Transverse colon (tissue), 4 donors: ENCODE data around the gene PRXL2C.

ENCODE experiments used
- EP300 ChIP-seq: sonication (generic); formaldehyde crosslinking; IDR thresholded peaks from one replicate; pipeline ENCODE4 v1.6.1; 2017; ENCODE audit warnings: antibody characterized with exemption, low read depth
- POLR2AphosphoS5 ChIP-seq, 3 donors: sonication (generic); formaldehyde crosslinking; IDR thresholded peaks; one replicate each; pipeline ENCODE4 v1.6.1; 2016; ENCODE audit warnings: antibody characterized with exemption in 3 of 3
- TF ChIP-seq, protein P1 (sequence below), 5 experiments: fragments of 200-600 bp in 3 of 5; fragments of 450-650 bp in 2 of 5; sonication (generic) in 3 of 5; IDR thresholded peaks; 1 replicate in 2 of 5; 2 replicates in 3 of 5; pipeline ENCODE4 v1.5.1; 2016 to 2017; ENCODE audit warnings: antibody characterized with exemption in 5 of 5, inconsistent platforms in 3 of 5, mild to moderate bottlenecking in 2 of 5, moderate library complexity in 1 of 5

DNA sequence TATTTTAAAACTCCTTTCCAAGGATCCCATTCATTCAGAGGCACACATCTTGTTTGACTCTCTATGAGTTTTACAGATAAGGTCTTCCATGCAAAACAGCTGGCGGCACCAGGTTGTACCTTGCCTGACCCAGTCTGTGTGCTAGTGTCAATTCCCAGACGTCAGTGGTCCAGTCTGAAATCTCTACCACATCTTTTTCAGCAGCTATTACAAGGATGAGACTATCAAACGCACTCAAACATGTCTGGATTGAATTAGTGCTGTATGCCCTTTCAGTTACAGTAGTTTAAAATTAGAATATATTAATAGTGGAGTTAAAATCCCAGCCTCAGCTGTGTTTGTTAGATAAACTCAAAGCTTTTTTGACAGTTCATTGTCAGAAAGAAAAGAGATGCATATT lies 47.1 kb downstream of the PRXL2C start:
- TF ChIP-seq, protein P1, sequence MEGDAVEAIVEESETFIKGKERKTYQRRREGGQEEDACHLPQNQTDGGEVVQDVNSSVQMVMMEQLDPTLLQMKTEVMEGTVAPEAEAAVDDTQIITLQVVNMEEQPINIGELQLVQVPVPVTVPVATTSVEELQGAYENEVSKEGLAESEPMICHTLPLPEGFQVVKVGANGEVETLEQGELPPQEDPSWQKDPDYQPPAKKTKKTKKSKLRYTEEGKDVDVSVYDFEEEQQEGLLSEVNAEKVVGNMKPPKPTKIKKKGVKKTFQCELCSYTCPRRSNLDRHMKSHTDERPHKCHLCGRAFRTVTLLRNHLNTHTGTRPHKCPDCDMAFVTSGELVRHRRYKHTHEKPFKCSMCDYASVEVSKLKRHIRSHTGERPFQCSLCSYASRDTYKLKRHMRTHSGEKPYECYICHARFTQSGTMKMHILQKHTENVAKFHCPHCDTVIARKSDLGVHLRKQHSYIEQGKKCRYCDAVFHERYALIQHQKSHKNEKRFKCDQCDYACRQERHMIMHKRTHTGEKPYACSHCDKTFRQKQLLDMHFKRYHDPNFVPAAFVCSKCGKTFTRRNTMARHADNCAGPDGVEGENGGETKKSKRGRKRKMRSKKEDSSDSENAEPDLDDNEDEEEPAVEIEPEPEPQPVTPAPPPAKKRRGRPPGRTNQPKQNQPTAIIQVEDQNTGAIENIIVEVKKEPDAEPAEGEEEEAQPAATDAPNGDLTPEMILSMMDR (IDR thresholded peaks at IDR 0.05) = no peak
- TF ChIP-seq POLR2AphosphoS5 (IDR thresholded peaks at IDR 0.05) = no peak
- no peak for TF ChIP-seq EP300
